ENCODE data around the gene THAP7. TPM values are rescaled to one million over a fixed set of nuclear protein-coding genes. Genes with fewer than 3 reads are reported as not detected.

Gene THAP7
- 34.0 TPM in 2 replicates for total RNA-seq

GRCh38 chr22:21001601-21002325, at the start of gene THAP7:
TSS of gene THAP7 (minus strand) at chr22:21002118. CDS start at chr22:21001911, 207 bp downstream.

GRCh38 chr22:21045585-21046294, 43.8 kb upstream of the THAP7 start, which contains the start of gene LRRC74B:
TSS of gene LRRC74B (plus strand) at chr22:21045946. CDS start at chr22:21045987, 41 bp downstream.

GRCh38 chr22:21032037-21032867, 30.3 kb upstream of the THAP7 start, which contains the start of gene SLC7A4:
TSS of gene SLC7A4 (minus strand) at chr22:21032561. CDS start at chr22:21031812, 749 bp downstream.

GRCh38 chr22:21014726-21015465, 13.0 kb upstream of the THAP7 start, which contains the start of gene P2RX6:
TSS of gene P2RX6 (plus strand) at chr22:21015165. CDS start at chr22:21015175, 10 bp downstream.

GRCh38 chr22:20981787-20982562, 19.9 kb downstream of the THAP7 start, which contains the start of gene LZTR1:
TSS of gene LZTR1 (plus strand) at chr22:20982297. CDS start at chr22:20982372, 75 bp downstream.

GRCh38 chr22:20966883-20967696, 34.8 kb downstream of the THAP7 start, which contains the start of gene AIFM3:
TSS of gene AIFM3 (plus strand) at chr22:20967255. CDS start at chr22:20967945, 690 bp downstream.

Other genes with a start within 250 kb of the THAP7 start
- gene SERPIND1, start 228.0 kb downstream of the THAP7 start, total RNA-seq = not detected in 2 replicates
- 39.7 and 40.6 TPM in 2 replicates for gene PI4KA, start 143.3 kb downstream of the THAP7 start, total RNA-seq
- 16.1 and 20.3 TPM in 2 replicates for gene SNAP29, start 143.1 kb downstream of the THAP7 start, total RNA-seq
- gene CRKL, start 84.7 kb downstream of the THAP7 start, total RNA-seq = 35.2 and 37.0 TPM in 2 replicates
- 0.17 and 1.1 TPM in 2 replicates for gene AIFM3, start 34.9 kb downstream of the THAP7 start, total RNA-seq
- 29.5 and 33.8 TPM in 2 replicates for gene LZTR1, start 19.8 kb downstream of the THAP7 start, total RNA-seq
- 4.1 and 4.3 TPM in 2 replicates for gene P2RX6, start 13.0 kb upstream of the THAP7 start, total RNA-seq
- gene SLC7A4, start 30.4 kb upstream of the THAP7 start, total RNA-seq = 0.51 and 2.7 TPM in 2 replicates
- gene LRRC74B, start 43.8 kb upstream of the THAP7 start, total RNA-seq = not detected in 2 replicates